ENCODE data around the gene TIMP4. TPM values are rescaled to one million over a fixed set of nuclear protein-coding genes. Genes with fewer than 3 reads are reported as not detected.

The TIMP4 gene
- total RNA-seq, 1 experiment from 2014 or later: 8.4 TPM

DNA sequence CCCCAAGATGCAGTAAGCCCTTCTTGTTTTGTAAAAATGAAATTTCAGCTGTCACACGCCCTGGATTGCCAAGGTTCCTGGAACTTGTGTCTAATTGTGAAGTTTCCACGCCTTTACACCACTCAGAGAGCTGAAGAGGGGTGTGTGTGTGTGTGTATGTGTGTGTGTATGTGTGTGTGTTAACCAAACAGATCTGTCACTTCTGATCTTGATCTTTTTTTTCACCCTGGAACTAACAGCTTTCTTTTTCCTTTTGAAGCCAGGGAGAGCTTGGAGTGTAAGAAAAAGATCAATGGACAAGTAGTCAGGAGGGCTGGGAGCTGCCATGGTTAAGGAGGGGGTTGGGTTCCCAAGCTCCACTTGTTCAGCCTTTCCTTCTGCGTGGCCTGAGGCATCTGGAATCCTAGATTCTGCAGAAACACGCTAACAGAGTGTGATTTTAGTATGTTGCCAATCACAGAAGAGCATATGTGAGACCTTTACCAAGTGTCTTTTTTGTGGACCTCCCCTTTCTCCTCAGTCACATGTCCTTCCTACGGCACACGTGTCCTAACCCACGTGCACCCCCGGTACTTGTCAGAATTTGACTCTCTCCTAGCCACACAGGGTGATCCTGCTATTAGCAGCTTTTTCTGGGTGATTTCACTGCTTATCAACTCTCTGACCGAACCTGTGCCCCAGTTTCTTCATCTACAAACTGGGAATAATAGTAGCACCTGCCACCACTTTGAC is 11.5 kb downstream of the TIMP4 start:
- Histone ChIP-seq H2AFZ (ENCODE audit: low read length) (no peak overlapping the region), H3K4me2 (ENCODE audit: insufficient read depth, insufficient read length, low read length) (no peak overlapping the region), H3T11ph (ENCODE audit: low read length) (no peak overlapping the region), H3K56ac (ENCODE audit: insufficient read length, low read depth, low read length) (no peak overlapping the region), H3K79me2 (ENCODE audit: insufficient read depth, low read length) (no peaks in the 10 kb centered on the region), H2AK5ac (ENCODE audit: insufficient read length, low read length) (no peak overlapping the region), H2BK5ac (ENCODE audit: insufficient read length, low read length) (no peak overlapping the region), H3K9me3 (ENCODE audit: control insufficient read depth, low read depth, low read length) (no peaks in the 10 kb centered on the region), H2BK120ac (ENCODE audit: low read depth, low read length, poor library complexity, severe bottlenecking) (no peak overlapping the region), H3K4me1 (ENCODE audit: insufficient read depth, low read length) (no peaks in the 10 kb centered on the region), H2BK20ac (ENCODE audit: low read depth, low read length, poor library complexity, severe bottlenecking) (no peak overlapping the region), H3K4ac (ENCODE audit: low read depth, low read length) (no peak overlapping the region), H4K20me1 (ENCODE audit: control insufficient read depth, insufficient read depth, insufficient read length) (no peaks in the 10 kb centered on the region), H3K9ac (ENCODE audit: extremely low read depth, insufficient read length, low read length) (no peak overlapping the region), H3K18ac (ENCODE audit: insufficient read length, low read depth, low read length) (no peak overlapping the region), H2BK12ac (ENCODE audit: insufficient read length, low read depth, low read length) (no peak overlapping the region), H3K79me1 (ENCODE audit: insufficient read depth, low read depth, low read length, poor library complexity, severe bottlenecking) (no peaks in the 10 kb centered on the region), H3K23me2 (ENCODE audit: insufficient read length, low read depth, low read length, poor library complexity, severe bottlenecking) (no peaks in the 10 kb centered on the region), H3K27ac (ENCODE audit: insufficient read length, low read depth, low read length) (no peak overlapping the region), H3K27me3 (ENCODE audit: insufficient read depth, low read length) (no peaks in the 10 kb centered on the region), H4K8ac (replicated peaks; ENCODE audit: insufficient read length, low read depth, low read length) (no peak overlapping the region), H3K14ac (ENCODE audit: insufficient read depth, low read length) (no peak overlapping the region), H4K91ac (ENCODE audit: insufficient read length, low read depth, low read length) (no peak overlapping the region), H3K23ac (ENCODE audit: insufficient read length, low read depth, low read length) (no peak overlapping the region), H4K5ac (ENCODE audit: insufficient read length, low read depth, low read length) (no peak overlapping the region), H2BK15ac (ENCODE audit: low read depth, low read length) (no peak overlapping the region)
- Mint-ChIP-seq H3K9me3 (no peaks in the 10 kb centered on the region), H3K27me3 (ENCODE audit: low read depth) (no peaks in the 10 kb centered on the region), H3K4me1 (no peaks in the 10 kb centered on the region; a peak in 1 of 4 replicates), H3K4me3 (no peak overlapping the region), H3K36me3 (ENCODE audit: insufficient read depth in 1 of 3, low read depth in 3 of 3) (peaks cover 3 to 23% (median 5%) of the 10 kb centered on the region in 3 experiments; a peak in 5 of 7 replicates), H3K27ac (peak overlapping the region in 1 of 3 experiments; percentile 18; a peak in 1 of 7 replicates)
- WGBS (ENCODE audit: extremely low coverage, insufficient read length, low lambda C conversion rate): no CpG with 5 or more reads among the region's 9 CpGs
- TF ChIP-seq, protein P1, sequence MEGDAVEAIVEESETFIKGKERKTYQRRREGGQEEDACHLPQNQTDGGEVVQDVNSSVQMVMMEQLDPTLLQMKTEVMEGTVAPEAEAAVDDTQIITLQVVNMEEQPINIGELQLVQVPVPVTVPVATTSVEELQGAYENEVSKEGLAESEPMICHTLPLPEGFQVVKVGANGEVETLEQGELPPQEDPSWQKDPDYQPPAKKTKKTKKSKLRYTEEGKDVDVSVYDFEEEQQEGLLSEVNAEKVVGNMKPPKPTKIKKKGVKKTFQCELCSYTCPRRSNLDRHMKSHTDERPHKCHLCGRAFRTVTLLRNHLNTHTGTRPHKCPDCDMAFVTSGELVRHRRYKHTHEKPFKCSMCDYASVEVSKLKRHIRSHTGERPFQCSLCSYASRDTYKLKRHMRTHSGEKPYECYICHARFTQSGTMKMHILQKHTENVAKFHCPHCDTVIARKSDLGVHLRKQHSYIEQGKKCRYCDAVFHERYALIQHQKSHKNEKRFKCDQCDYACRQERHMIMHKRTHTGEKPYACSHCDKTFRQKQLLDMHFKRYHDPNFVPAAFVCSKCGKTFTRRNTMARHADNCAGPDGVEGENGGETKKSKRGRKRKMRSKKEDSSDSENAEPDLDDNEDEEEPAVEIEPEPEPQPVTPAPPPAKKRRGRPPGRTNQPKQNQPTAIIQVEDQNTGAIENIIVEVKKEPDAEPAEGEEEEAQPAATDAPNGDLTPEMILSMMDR (conservative IDR thresholded peaks at IDR 0.05): no peak
- no peak for DNase-seq
